ENCODE data around the gene NDST1.

DNA sequence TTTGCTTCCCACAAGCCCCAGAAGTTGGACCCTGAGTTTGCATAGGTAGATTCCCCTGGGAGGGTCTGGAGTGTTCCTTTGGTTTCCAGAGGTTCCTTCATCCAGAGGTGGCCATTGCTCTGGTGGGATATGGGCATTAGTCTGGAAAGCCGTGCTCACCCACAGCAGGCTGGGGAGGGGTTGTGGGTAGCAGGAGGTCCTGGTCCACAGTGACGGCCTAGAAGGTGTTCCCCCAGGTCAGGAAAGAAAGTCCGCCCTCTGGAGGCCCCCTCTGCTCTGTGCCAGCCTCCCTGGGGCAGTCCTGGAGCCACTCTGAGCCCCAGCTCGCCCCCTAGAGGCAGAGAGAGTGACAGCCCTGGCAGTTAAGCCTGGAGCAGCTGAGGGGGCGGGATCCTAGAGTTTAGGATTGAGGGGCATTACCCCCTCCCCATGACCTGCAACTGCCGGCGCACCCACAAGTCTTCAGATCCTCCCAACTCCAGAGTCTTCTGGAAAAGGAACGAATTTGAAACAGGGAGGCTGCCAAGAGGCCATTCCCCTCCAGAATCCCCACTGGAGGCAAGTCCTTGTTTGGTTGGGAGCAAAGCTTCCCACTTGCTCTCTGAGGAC is 36.8 kb downstream of the NDST1 start:
- TF ChIP-seq GATA3 (IDR thresholded peaks at IDR 0.05; ENCODE audit: low read depth, low read length) (no peak), GATA2 (IDR thresholded peaks at IDR 0.05; ENCODE audit: low read depth, low read length) (no peak)

Data from SH-SY5Y (cell line).